ENCODE measurements around the gene CKS1B.

CKS1B gene

GRCh38 chr1:155007251-155007828, 32.9 kb downstream of the CKS1B start:
- no peak for DNase-seq
- Histone ChIP-seq H3K36me3 (ENCODE audit: control insufficient read depth in 1 of 2, insufficient read depth in 2 of 2, low read depth in 1 of 2, low read length in 2 of 2) (peaks cover 8 to 68% of the 10 kb centered on the region in 2 experiments), H2AFZ (ENCODE audit: low read depth, low read length) (no peak overlapping the region), H3K79me1 (replicated peaks; ENCODE audit: low read length, poor library complexity, severe bottlenecking) (peaks cover 41% of the 10 kb centered on the region), H3K14ac (ENCODE audit: low read length in 2 of 2) (no peak overlapping the region), H3K4me1 (ENCODE audit: control insufficient read depth, insufficient read depth, low read depth, low read length) (peaks cover 37% of the 10 kb centered on the region), H3K27me3 (ENCODE audit: control insufficient read depth in 1 of 2, insufficient read depth in 1 of 2, low read length in 2 of 2) (no peaks in the 10 kb centered on the region), H3K4me2 (ENCODE audit: low read length, poor library complexity, severe bottlenecking) (no peak overlapping the region), H2BK5ac (ENCODE audit: low read depth, low read length, poor library complexity, severe bottlenecking) (no peak overlapping the region), H2BK12ac (ENCODE audit: low read length in 2 of 2) (no peak overlapping the region), H2AK5ac (ENCODE audit: low read length, severe bottlenecking) (no peak overlapping the region), H3K4me3 (ENCODE audit: insufficient read depth in 1 of 2, low read depth in 1 of 2, low read length in 2 of 2) (no peak overlapping the region), H4K8ac (ENCODE audit: low read length) (no peak overlapping the region), H4K91ac (ENCODE audit: low read length) (no peak overlapping the region), H3K9ac (ENCODE audit: low read length) (no peak overlapping the region), H3K9me3 (ENCODE audit: control insufficient read depth, low read length) (no peaks in the 10 kb centered on the region), H3K23ac (ENCODE audit: low read length in 2 of 2) (no peak overlapping the region), H3K18ac (ENCODE audit: low read depth in 1 of 2, low read length in 2 of 2) (no peak overlapping the region), H3K4ac (ENCODE audit: low read depth in 1 of 2, low read length in 2 of 2) (no peak overlapping the region), H2BK15ac (ENCODE audit: low read depth, poor library complexity, severe bottlenecking) (no peak overlapping the region), H3K27ac (ENCODE audit: low read length, poor library complexity, severe bottlenecking) (no peak overlapping the region), H2BK120ac (ENCODE audit: low read depth, low read length) (no peak overlapping the region)
- WGBS: 96% methylated on average over 5 of the region's 6 CpGs

DNA sequence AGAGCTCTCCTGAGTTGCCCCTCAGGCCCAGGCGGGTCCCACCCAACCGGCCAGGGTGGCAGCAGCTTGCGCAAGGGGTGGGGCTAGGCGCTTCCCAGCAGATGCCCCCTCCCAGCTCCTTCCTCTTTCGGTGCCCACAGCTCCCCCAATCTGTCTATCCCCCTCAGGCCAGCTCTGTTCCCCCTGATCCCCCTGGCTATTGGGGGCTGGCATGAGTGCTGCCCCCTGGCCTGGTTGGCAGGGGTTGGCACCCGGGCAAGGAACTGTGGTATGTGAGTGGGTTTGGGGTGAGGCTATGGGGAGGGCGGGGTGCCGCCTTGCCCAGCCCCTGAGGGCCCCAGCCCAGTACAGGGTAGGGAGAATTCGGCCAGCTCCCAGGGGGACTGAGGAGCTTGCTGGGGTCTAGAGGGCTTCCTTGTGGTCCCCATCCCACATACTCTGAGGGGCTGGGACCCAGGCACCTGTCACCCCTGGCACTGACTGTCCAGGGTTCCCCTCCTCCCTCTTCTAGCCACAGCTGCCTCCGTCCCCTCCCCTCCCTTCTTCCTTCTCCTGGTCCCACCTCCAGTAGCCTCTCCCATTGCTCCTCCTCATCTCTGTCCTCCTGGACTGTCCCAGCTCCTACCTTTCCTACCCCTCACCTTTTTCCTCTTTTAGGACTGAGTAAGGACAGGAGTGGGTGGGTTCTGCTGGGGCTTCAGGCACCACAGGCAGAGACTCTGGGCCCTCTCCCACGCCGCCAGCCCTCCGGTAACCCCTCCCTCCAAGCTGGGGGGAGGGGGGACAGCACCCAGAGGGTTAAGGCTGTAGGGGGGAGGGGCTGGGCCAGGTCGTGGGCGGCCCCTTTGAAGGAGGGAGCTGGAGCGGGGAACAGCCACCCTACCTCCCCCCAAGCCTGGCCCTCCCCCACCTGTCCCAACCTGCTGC, 33.8 kb downstream of the CKS1B start:
- WGBS: 92% methylated on average over 12 of the region's 16 CpGs

GRCh38 chr1:155009221-155009711, 34.8 kb downstream of the CKS1B start:
- 94% methylated on average over 12 of the region's 12 CpGs for WGBS
- H3K4me1 ChIP-seq (ENCODE audit: control insufficient read depth, insufficient read depth, low read depth, low read length): peaks cover 37% of the 10 kb centered on the region
- no peaks in the 10 kb centered on the region for H3K27me3 ChIP-seq (ENCODE audit: control insufficient read depth in 1 of 2, insufficient read depth in 1 of 2, low read length in 2 of 2)
- no peak overlapping the region for H4K8ac ChIP-seq (ENCODE audit: low read length)
- H2BK120ac ChIP-seq (ENCODE audit: low read depth, low read length): no peak overlapping the region
- no peak overlapping the region for H3K27ac ChIP-seq (ENCODE audit: low read length, poor library complexity, severe bottlenecking)
- H2AK5ac ChIP-seq (ENCODE audit: low read length, severe bottlenecking): no peak overlapping the region
- no peak overlapping the region for H3K14ac ChIP-seq (ENCODE audit: low read length in 2 of 2)
- H2BK15ac ChIP-seq (ENCODE audit: low read depth, poor library complexity, severe bottlenecking): no peak overlapping the region
- no peak overlapping the region for H2BK5ac ChIP-seq (ENCODE audit: low read depth, low read length, poor library complexity, severe bottlenecking)
- H3K23ac ChIP-seq (ENCODE audit: low read length in 2 of 2): no peak overlapping the region
- no peak overlapping the region for H3K4ac ChIP-seq (ENCODE audit: low read depth in 1 of 2, low read length in 2 of 2)
- H3K79me1 ChIP-seq (replicated peaks; ENCODE audit: low read length, poor library complexity, severe bottlenecking): peaks cover 44% of the 10 kb centered on the region
- H3K9me3 ChIP-seq (ENCODE audit: control insufficient read depth, low read length): no peaks in the 10 kb centered on the region
- H3K36me3 ChIP-seq (ENCODE audit: control insufficient read depth in 1 of 2, insufficient read depth in 2 of 2, low read depth in 1 of 2, low read length in 2 of 2): peaks cover 13 to 82% of the 10 kb centered on the region in 2 experiments
- no peak overlapping the region for H3K4me3 ChIP-seq (ENCODE audit: insufficient read depth in 1 of 2, low read depth in 1 of 2, low read length in 2 of 2)
- no peak overlapping the region for H2BK12ac ChIP-seq (ENCODE audit: low read length in 2 of 2)
- no peak overlapping the region for H2AFZ ChIP-seq (ENCODE audit: low read depth, low read length)
- DNase-seq: no peak
- no peak overlapping the region for H3K18ac ChIP-seq (ENCODE audit: low read depth in 1 of 2, low read length in 2 of 2)
- H4K91ac ChIP-seq (ENCODE audit: low read length): no peak overlapping the region
- H3K4me2 ChIP-seq (ENCODE audit: low read length, poor library complexity, severe bottlenecking): no peak overlapping the region
- no peak overlapping the region for H3K9ac ChIP-seq (ENCODE audit: low read length)

More for the DNA sequence above, 33.8 kb downstream of the CKS1B start:
- no peak overlapping the region for H3K27ac ChIP-seq (ENCODE audit: low read length, poor library complexity, severe bottlenecking)
- no peak overlapping the region for H4K8ac ChIP-seq (ENCODE audit: low read length)
- H3K79me1 ChIP-seq (replicated peaks; ENCODE audit: low read length, poor library complexity, severe bottlenecking): peaks cover 43% of the 10 kb centered on the region
- no peak overlapping the region for H2AK5ac ChIP-seq (ENCODE audit: low read length, severe bottlenecking)
- H2BK12ac ChIP-seq (ENCODE audit: low read length in 2 of 2): no peak overlapping the region
- H3K36me3 ChIP-seq (ENCODE audit: control insufficient read depth in 1 of 2, insufficient read depth in 2 of 2, low read depth in 1 of 2, low read length in 2 of 2): peaks cover 8 to 73% of the 10 kb centered on the region in 2 experiments
- no peak overlapping the region for H3K9ac ChIP-seq (ENCODE audit: low read length)
- H3K4ac ChIP-seq (ENCODE audit: low read depth in 1 of 2, low read length in 2 of 2): no peak overlapping the region
- H4K91ac ChIP-seq (ENCODE audit: low read length): no peak overlapping the region
- H2BK5ac ChIP-seq (ENCODE audit: low read depth, low read length, poor library complexity, severe bottlenecking): no peak overlapping the region
- no peaks in the 10 kb centered on the region for H3K9me3 ChIP-seq (ENCODE audit: control insufficient read depth, low read length)
- no peak overlapping the region for H3K4me3 ChIP-seq (ENCODE audit: insufficient read depth in 1 of 2, low read depth in 1 of 2, low read length in 2 of 2)
- no peak for DNase-seq
- no peak overlapping the region for H3K23ac ChIP-seq (ENCODE audit: low read length in 2 of 2)
- H2BK120ac ChIP-seq (ENCODE audit: low read depth, low read length): no peak overlapping the region
- H2BK15ac ChIP-seq (ENCODE audit: low read depth, poor library complexity, severe bottlenecking): no peak overlapping the region
- H2AFZ ChIP-seq (ENCODE audit: low read depth, low read length): no peak overlapping the region
- H3K18ac ChIP-seq (ENCODE audit: low read depth in 1 of 2, low read length in 2 of 2): no peak overlapping the region
- no peak overlapping the region for H3K14ac ChIP-seq (ENCODE audit: low read length in 2 of 2)
- H3K4me1 ChIP-seq (ENCODE audit: control insufficient read depth, insufficient read depth, low read depth, low read length): peaks cover 38% of the 10 kb centered on the region
- H3K4me2 ChIP-seq (ENCODE audit: low read length, poor library complexity, severe bottlenecking): no peak overlapping the region
- no peaks in the 10 kb centered on the region for H3K27me3 ChIP-seq (ENCODE audit: control insufficient read depth in 1 of 2, insufficient read depth in 1 of 2, low read length in 2 of 2)

- Histone ChIP-seq H3K4me1 (ENCODE audit: control insufficient read depth, insufficient read depth, low read depth, low read length) (peaks cover 33% of the 10 kb centered on the region), H2AK5ac (ENCODE audit: low read length, severe bottlenecking) (no peak overlapping the region), H4K91ac (ENCODE audit: low read length) (no peak overlapping the region), H3K36me3 (ENCODE audit: control insufficient read depth in 1 of 2, insufficient read depth in 2 of 2, low read depth in 1 of 2, low read length in 2 of 2) (peaks cover 17 to 87% of the 10 kb centered on the region in 2 experiments), H3K4me3 (ENCODE audit: insufficient read depth in 1 of 2, low read depth in 1 of 2, low read length in 2 of 2) (no peak overlapping the region), H2BK120ac (ENCODE audit: low read depth, low read length) (no peak overlapping the region), H2BK5ac (ENCODE audit: low read depth, low read length, poor library complexity, severe bottlenecking) (no peak overlapping the region), H3K27me3 (ENCODE audit: control insufficient read depth in 1 of 2, insufficient read depth in 1 of 2, low read length in 2 of 2) (no peaks in the 10 kb centered on the region), H2AFZ (ENCODE audit: low read depth, low read length) (no peak overlapping the region), H3K18ac (ENCODE audit: low read depth in 1 of 2, low read length in 2 of 2) (no peak overlapping the region), H3K9ac (ENCODE audit: low read length) (no peak overlapping the region), H3K14ac (ENCODE audit: low read length in 2 of 2) (no peak overlapping the region), H2BK15ac (ENCODE audit: low read depth, poor library complexity, severe bottlenecking) (no peak overlapping the region), H3K79me1 (replicated peaks; ENCODE audit: low read length, poor library complexity, severe bottlenecking) (peaks cover 44% of the 10 kb centered on the region), H3K4ac (ENCODE audit: low read depth in 1 of 2, low read length in 2 of 2) (no peak overlapping the region), H3K4me2 (ENCODE audit: low read length, poor library complexity, severe bottlenecking) (no peak overlapping the region), H3K23ac (ENCODE audit: low read length in 2 of 2) (no peak overlapping the region), H3K27ac (ENCODE audit: low read length, poor library complexity, severe bottlenecking) (no peak overlapping the region), H4K8ac (ENCODE audit: low read length) (no peak overlapping the region), H2BK12ac (ENCODE audit: low read length in 2 of 2) (no peak overlapping the region), H3K9me3 (ENCODE audit: control insufficient read depth, low read length) (no peaks in the 10 kb centered on the region)
- DNase-seq: no peak
- 95% methylated on average over 3 of the region's 5 CpGs for WGBS
These were observed 35.3 kb downstream of the CKS1B start for GRCh38 chr1:155009742-155010141.
